ENCODE data around the gene IGSF6.
"Not testable (repeated sequence)": the region's sequence is repeated elsewhere in the genome, so short reads cannot be mapped to it uniquely, and the experiment has no call there.

Gene IGSF6, protein sequence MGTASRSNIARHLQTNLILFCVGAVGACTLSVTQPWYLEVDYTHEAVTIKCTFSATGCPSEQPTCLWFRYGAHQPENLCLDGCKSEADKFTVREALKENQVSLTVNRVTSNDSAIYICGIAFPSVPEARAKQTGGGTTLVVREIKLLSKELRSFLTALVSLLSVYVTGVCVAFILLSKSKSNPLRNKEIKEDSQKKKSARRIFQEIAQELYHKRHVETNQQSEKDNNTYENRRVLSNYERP

DNA sequence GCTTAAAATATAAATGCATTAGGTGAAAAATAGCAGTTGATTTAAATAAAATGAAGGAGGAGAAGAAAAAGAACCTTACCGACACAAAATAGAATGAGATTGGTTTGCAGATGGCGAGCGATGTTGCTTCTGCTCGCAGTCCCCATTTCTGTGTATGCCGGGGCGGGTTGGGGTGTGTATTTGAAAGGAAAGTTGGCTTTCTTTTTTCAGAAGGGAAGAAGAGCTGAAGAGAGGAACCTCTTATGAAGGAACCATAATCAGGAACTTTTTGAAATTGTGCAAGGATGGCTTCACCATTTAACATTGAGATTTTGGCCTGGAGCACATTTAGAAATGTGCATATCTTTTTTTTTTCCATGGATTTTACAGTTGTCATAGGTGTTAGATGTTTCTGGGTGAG lies at the start of gene IGSF6:
IGSF6 (minus strand) TSS at position 156 of the 400 bp plus-strand sequence; CDS start at position 146, 10 bp downstream.
- DNase-seq (ENCODE audit: low spot score) = no peak

DNA sequence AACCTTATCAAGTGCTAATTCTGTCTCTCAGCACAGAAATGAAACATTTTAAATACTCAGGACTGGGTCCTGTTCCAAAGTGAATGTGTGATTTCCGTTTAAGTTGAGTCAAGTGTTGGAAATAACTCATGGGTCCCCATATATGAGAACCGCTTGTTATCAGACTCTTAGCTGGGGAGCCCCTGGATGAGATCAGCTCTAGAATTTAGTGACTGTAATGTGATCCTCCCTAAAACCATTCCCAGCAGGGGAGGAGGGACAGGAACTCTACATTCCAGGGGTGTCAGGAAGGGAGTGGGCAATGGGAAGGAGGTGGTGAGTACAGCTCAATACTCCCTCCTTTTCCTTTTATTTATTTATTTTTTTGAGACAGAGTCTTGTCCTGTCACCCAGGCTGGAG lies 48.9 kb upstream of the IGSF6 start:
- DNase-seq (ENCODE audit: low spot score) = no peak

DNA sequence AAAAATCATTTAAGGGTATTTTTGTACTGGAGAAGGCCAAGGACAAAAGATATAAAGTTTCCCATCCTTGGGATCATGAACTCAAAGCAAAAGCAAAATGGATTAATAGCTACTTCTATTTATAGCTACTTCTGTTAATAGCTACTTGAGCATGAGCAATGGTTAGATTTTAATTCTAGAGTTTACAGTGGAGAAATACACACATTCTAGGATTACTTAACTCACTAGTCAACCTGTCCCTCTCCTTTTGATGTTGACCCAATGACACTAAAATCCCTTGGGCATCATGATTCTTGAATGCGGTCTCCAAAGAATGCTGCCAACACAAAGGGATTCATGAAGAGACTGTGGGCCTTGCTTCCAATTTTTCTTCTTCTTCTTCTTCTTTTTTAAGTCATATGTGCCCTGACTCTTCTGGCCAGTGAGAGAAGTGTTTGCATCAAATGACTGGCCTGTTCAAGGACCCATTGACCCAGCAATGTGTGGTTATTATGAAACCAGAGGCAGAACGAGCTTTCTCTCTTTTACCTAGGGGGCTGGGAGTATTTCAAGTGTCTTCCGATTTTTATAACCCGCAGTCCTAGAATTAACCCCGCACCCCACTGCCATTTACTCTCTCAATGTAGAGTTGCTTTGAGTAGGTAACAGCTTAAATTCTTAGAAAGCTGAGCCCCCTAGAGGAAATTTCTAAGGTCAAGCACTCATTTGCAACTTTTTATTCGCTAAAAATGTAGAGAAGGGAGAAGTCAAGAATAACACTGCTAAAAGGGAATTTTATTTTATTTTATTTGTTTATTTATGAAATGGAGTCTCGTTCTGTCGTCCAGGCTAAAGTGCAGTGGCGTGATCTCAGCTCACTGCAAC lies 46.0 kb upstream of the IGSF6 start:
- no peak for DNase-seq (ENCODE audit: low spot score)

DNA sequence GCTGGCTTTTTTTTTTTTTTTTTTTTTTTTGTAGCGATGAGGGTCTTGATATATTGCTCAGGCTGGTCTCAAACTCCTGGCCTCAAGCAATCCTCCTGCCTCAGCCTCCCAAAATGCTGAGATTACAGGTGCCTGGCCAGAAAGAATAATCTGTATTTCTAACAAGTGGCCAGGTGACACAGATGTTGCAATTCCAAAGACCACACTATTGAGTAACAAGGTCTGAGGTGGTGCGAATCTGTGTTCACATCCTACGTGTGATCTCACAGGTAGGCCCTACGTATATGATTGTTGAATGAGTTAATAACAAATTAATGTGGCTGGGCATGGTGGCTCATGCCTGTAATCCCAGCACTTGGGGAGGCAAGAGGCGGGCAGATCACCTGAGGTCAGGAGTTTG lies 44.6 kb upstream of the IGSF6 start:
- DNase-seq (ENCODE audit: low spot score) = no peak

DNA sequence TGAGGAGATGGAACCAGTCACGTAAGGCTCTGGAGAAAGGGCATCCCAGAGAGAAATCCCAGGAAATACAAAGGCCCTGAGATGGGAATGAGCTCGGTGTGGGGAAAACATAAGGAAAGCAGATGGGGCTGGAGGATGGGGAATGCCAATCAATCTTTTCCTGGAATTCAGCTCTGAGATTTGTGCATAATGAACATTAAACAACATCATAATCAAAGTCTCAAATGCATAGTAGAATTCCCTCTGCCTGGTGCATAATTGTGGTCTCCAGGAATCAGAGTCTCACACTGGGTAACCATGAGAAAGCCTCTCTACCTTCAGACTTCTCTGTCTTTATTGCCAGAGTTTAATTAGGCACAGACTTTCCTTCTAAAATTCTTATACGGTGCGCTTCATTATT lies 42.2 kb upstream of the IGSF6 start:
- no peak for DNase-seq (ENCODE audit: low spot score)

GRCh38 chr16:21690967-21691366 lies 38.6 kb upstream of the IGSF6 start:
- not testable (repeated sequence) for DNase-seq (ENCODE audit: low spot score)

DNA sequence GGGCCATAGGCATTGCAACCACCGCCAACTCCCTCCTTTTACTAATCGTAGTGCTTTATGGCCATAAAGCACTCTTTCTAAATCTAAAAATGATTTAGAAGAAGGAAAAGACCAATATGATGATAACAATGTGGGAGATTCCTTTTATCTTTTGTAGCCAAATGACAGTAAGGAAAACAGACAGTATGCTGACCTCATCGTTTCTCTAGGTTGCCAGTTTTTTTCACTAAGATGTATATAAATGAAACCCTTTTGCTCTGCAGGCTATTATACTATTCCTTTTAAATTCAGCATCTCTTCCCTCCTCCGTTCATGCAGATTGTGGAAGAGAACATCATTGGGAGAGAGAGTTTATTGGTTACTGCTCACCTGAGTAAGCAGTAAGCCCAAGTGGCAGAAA lies 36.7 kb upstream of the IGSF6 start:
- no peak for DNase-seq (ENCODE audit: low spot score)

- DNase-seq (ENCODE audit: low spot score) = no peak
Observed at GRCh38 chr16:21685034-21685455, 32.6 kb upstream of the IGSF6 start.

DNA sequence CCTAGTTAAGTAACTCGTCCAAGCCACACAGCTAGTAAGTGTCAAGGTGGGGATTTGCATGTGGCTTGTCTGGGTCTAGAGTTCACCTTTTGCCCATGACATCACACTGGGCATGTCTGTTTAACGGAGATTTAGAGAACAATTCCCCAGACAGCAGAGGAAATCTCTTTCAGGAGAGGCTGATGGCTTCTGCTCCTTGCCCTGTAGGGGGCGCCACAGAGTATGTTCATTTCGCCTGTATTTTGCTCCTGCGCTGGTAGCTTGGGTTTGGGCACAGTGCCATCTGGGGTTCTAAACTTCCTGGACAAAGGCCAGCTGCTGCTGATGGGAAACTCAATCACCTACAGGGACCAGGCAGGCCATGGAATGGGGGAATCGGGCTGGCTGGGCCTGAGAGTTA lies 31.8 kb upstream of the IGSF6 start:
- no peak for DNase-seq (ENCODE audit: low spot score)

DNA sequence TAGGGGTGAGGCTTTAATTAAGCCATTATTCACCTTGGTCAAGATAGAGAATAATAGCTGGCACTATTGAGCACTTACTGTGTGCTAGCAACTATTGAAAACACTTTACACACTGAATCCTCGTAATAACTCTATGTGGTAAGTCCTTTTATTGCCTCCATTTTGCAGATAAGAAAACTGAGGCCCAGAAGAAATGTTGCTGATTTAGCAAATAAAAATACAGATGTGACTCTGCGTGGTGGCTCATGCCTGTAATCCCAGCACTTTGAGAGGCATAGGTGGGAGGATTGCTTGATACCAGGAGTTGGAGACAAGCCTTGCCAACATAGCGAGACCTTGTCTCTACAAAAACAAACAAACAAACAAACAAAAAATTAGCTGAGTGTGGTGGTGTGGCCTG lies 30.8 kb upstream of the IGSF6 start:
- DNase-seq (ENCODE audit: low spot score) = no peak

GRCh38 chr16:21680714-21681113 lies 28.3 kb upstream of the IGSF6 start:
- not testable (repeated sequence) for DNase-seq (ENCODE audit: low spot score)

DNA sequence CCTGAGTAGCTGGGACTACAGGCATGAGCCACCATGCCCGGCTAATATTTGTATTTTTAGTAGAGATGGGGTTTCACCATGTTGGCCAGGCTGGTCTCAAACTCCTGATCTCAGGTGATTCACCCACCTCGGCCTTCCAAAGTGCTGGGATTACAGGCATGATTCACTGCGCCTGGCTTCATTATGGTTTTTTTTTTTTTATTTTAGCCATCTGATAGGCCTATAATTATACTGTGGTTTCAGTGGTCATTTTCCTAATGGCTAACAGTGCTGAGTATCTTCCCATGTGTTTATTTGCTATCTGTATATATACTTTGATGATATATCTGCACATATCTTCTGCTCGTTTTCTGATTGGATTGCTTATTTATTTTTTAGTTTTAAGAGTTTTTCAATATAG lies 22.0 kb upstream of the IGSF6 start:
- DNase-seq (ENCODE audit: low spot score) = not testable (repeated sequence)

DNA sequence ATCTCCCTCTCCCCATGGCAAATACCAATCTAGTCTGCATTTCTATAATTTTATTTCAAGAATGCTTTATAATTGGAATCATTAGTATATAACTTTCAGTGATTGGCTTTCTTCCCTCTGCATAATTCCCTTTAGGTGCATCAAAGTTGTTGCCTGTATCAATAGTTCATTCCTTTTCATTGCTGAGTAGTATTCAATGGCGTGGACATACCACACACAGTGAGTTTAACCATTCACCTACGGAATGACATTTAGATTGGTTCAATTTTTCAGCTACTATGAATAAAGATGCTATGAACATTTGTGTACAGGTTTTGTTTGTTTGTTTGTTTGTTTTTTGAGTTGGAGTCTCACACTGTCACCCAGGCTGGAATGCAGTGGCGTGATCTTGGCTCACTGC lies 21.1 kb upstream of the IGSF6 start:
- DNase-seq (ENCODE audit: low spot score) = no peak

GRCh38 chr16:21667575-21667974 lies 15.2 kb upstream of the IGSF6 start:
- no peak for DNase-seq (ENCODE audit: low spot score)

GRCh38 chr16:21666772-21667171 lies 14.4 kb upstream of the IGSF6 start:
- no peak for DNase-seq (ENCODE audit: low spot score)

DNA sequence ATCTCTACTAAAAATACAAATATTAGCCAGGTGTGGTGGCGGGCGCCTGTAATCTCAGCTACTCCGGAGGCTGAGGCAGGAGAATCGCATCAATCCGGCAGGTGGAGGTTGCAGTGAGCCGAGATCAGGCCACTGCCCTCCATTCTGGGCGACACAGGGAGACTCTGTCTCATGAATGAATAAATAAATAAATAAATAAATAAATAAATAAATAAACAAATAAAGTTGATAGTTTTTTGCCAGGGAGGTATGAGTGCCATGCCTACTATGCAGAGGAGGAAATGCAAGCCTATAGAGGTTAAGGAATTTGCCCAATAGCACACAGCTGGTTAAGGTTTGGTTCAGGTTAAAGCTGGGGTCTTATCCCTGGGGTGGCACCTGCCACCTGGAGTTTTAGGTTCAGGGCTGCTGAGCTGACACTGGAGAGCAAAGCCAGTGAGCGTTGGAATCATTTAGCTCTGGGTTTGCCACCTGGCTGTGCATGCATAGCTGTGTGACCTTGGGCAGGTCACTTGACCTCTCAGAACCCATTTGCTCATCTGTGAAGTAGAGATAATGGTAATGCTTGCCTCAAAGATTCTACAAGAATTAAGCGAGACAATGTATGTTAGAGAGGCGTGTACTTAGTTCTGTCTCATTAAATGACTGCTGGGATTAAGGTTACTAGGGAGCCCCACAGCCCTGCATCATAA lies 12.5 kb upstream of the IGSF6 start:
- DNase-seq (ENCODE audit: low spot score) = no peak

- DNase-seq (ENCODE audit: low spot score) = no peak
Observed at GRCh38 chr16:21663889-21664647, 11.7 kb upstream of the IGSF6 start, which contains the start of gene OTOA. TSS of gene OTOA (plus strand) at chr16:21663968. CDS start at chr16:21678515, 14,547 bp downstream.

DNA sequence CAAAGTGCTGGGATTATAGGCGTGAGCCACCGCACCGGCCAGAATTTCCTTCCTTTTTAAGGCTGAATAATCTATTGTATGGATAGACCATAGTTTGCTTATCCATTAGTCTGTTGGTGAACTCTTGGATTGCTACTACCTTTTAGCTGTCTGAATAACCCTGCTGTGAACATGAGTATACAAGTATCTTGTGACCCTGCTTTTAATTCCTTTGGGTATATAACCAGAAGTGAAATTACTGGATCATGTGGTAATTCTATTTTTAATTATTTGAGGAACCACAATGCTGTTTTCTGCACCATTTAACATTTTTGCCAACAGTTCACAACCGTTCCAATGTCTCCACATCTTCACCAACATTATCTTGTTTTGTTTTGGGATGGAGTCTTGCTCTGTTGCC lies 6.7 kb upstream of the IGSF6 start:
- DNase-seq (ENCODE audit: low spot score) = no peak

DNA sequence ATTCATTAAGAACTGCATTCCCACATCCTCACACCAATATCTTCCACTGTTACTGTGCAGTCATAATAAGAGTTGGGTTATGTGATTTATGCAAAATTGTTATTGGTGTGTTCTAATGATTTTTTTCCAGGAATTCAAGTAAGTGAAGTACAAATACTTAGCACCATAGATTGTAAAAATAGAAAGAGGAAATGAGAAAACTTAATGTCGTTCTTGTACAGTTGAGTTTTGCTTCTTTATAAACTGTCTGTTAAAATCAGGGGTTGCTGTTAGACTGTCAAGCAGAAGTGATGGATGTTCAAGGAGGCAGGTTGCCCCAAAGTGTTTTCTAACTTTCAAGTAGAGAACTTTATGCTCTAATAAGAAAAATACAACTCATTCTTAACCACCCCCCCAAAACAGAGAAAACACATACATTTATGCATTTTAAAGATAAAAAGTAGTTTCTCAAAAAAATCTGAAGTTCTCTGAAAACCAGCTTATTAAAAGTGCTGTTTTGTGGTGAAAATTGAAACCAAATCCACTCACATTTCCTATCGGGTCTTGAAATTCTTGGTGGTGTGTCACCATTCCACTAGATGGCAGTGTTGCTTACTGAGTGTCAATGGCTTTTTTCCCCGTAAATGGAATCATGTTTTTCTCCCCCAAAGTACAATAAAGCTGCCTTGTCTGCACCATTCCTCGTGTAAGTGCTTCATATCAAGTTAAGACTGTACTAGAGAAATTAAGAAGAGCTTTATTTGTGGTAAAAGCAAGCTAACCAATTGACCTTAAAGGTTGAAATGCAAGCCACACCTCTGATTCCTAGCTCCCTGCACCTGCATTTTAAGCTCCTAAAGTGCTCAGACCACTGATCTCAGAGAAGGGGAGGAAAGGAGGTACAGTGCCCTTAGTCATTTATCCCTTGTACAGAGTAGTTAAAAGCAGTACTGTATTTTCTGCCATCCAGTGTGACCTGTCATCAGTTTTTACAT lies 4.7 kb upstream of the IGSF6 start:
- peak; percentile 61 for DNase-seq (ENCODE audit: low spot score)

DNA sequence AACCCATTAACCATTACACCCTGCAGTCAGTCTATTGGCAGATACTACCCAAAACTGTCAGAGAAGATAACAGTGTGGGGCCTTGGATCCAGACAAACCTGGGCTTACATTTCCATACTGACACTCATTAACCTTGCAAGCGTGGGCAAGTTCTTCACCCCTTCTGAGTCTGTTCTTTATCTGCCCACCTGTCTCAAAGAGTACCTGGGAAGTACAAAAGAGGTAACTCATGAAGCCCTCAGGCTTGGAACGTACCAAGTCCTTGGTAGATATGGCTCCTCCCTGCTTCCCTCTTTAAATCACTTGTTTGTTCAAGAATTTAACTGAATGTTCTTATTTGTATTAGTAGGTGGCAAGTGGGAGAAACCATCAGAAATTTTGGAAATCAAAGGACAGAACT lies 2.5 kb upstream of the IGSF6 start:
- DNase-seq (ENCODE audit: low spot score) = no peak

GRCh38 chr16:21654466-21654865 lies 2.1 kb upstream of the IGSF6 start:
- no peak for DNase-seq (ENCODE audit: low spot score)
